Esophagus muscularis mucosa (tissue), 4 donors: ENCODE results near the gene MAPKAPK5. TPM values are rescaled to one million over a fixed set of nuclear protein-coding genes. Genes with fewer than 3 reads are reported as not detected.

Experiments
- DNase-seq: peaks from one replicate; pipeline ENCODE4 v3.0.0-alpha.2; 2017; ENCODE audit errors: extremely low spot score
- H3K27ac ChIP-seq, 4 donors: fragments of 200-600 bp; sonication (generic); replicated peaks in 1 of 4; 1 replicate in 3 of 4; 2 replicates in 1 of 4; pipeline ENCODE4 v1.5.1; 2016 to 2019; ENCODE audit warnings: mild to moderate bottlenecking in 1 of 4
- H3K27me3 ChIP-seq, 4 donors: fragments of 200-600 bp; sonication (generic); one replicate each; pipeline versions ENCODE4 v1.5.1 to v1.6.0; 2016 to 2019
- H3K36me3 ChIP-seq, 4 donors: fragments of 200-600 bp; sonication (generic); one replicate each; pipeline ENCODE4 v1.5.1; 2016 to 2019
- H3K4me1 ChIP-seq, 4 donors: fragments of 200-600 bp; sonication (generic); one replicate each; pipeline ENCODE4 v1.5.1; 2016 to 2019
- H3K4me3 ChIP-seq, 4 donors: fragments of 200-600 bp; sonication (generic); 1 replicate in 2 of 4; 2 replicates in 2 of 4; pipeline ENCODE4 v1.5.1; 2016 to 2019; ENCODE audit warnings: mild to moderate bottlenecking in 4 of 4, moderate library complexity in 1 of 4
- H3K9me3 ChIP-seq, 4 donors: fragments of 200-600 bp; sonication (generic); 1 replicate in 3 of 4; 2 replicates in 1 of 4; pipeline ENCODE4 v1.5.1; 2016 to 2019
- EP300 ChIP-seq: sonication (generic); formaldehyde crosslinking; IDR thresholded peaks from one replicate; pipeline ENCODE4 v1.6.1; 2017; ENCODE audit warnings: antibody characterized with exemption
- POLR2A ChIP-seq: fragments of 450-650 bp; IDR thresholded peaks from one replicate; pipeline ENCODE4 v1.6.1; 2017; ENCODE audit warnings: antibody characterized with exemption, moderate library complexity, mild to moderate bottlenecking, low read depth
- POLR2AphosphoS5 ChIP-seq, 2 donors: sonication (generic); formaldehyde crosslinking; IDR thresholded peaks; one replicate each; pipeline ENCODE4 v1.6.1; 2017; ENCODE audit warnings: antibody characterized with exemption in 2 of 2
- WGBS: methylation state at CpG from one replicate; pipeline ENCODE4 v1.1.5; 2018; 5-methylcytosine and 5-hydroxymethylcytosine counted together
- intact Hi-C: fragments of 100-400 bp; cut with DNase I; formaldehyde crosslinking; loops from one replicate; pipeline ENCODE4 v1.15.1; 2023
- total RNA-seq, 4 donors: library from RNA; depleted of rRNA; stranded (reverse); fragments of >200 nt; gene quantifications; one replicate each; pipeline versions ENCODE4 v1.1.0 to v1.2.1, GENCODE V29; 2016
- TF ChIP-seq, protein P1 (sequence below), 3 experiments: fragments of 200-600 bp in 2 of 3; fragments of 450-650 bp in 1 of 3; sonication (generic) in 2 of 3; IDR thresholded peaks; one replicate each; pipeline ENCODE4 v1.5.1; 2017 to 2019; ENCODE audit warnings: antibody characterized with exemption in 3 of 3, mild to moderate bottlenecking in 2 of 3, moderate library complexity in 1 of 3

Gene MAPKAPK5
- total RNA-seq, 4 donors from 2014 or later, result 30.3 to 43.7 (median 34.1) TPM

DNA sequence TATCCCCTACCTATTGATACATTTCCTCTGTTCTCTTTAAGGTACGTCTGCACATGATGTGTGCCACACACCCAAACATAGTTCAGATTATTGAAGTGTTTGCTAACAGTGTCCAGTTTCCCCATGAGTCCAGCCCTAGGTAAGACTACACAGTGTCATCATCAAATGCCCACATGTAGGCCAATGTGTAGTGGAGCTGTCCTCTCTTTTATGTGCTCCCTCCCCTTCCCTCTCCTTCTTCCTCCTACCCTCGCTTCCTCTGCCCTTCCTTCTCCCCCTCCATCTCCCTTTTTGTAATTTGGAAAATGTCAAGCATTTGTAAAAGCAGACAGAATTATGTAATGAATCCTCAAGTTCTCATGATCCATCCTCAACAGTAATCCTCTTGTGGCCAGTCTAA is 25.5 kb downstream of the MAPKAPK5 start:
- Histone ChIP-seq H3K4me3 (no peak overlapping the region), H3K4me1 (no peaks in the 10 kb centered on the region), H3K9me3 (no peaks in the 10 kb centered on the region), H3K36me3 (peaks cover 49 to 75% (median 72%) of the 10 kb centered on the region in 4 donors), H3K27me3 (no peaks in the 10 kb centered on the region), H3K27ac (no peak overlapping the region)
- intact Hi-C loops, result no loop called here
- TF ChIP-seq, protein P1, sequence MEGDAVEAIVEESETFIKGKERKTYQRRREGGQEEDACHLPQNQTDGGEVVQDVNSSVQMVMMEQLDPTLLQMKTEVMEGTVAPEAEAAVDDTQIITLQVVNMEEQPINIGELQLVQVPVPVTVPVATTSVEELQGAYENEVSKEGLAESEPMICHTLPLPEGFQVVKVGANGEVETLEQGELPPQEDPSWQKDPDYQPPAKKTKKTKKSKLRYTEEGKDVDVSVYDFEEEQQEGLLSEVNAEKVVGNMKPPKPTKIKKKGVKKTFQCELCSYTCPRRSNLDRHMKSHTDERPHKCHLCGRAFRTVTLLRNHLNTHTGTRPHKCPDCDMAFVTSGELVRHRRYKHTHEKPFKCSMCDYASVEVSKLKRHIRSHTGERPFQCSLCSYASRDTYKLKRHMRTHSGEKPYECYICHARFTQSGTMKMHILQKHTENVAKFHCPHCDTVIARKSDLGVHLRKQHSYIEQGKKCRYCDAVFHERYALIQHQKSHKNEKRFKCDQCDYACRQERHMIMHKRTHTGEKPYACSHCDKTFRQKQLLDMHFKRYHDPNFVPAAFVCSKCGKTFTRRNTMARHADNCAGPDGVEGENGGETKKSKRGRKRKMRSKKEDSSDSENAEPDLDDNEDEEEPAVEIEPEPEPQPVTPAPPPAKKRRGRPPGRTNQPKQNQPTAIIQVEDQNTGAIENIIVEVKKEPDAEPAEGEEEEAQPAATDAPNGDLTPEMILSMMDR (IDR thresholded peaks at IDR 0.05), result no peak
- TF ChIP-seq POLR2A (no peak), EP300 (no peak), POLR2AphosphoS5 (IDR thresholded peaks at IDR 0.05) (no peak)
- WGBS, result 89% methylated on average over 2 of the region's 2 CpGs
- DNase-seq, result no peak

- Histone ChIP-seq H3K36me3 (peaks cover 61 to 89% (median 83%) of the 10 kb centered on the region in 4 donors), H3K9me3 (no peaks in the 10 kb centered on the region), H3K4me3 (no peak overlapping the region), H3K4me1 (no peaks in the 10 kb centered on the region), H3K27me3 (no peaks in the 10 kb centered on the region), H3K27ac (no peak overlapping the region)
- TF ChIP-seq POLR2A, result no peak
- 81% methylated on average over 2 of the region's 2 CpGs for WGBS
- DNase-seq, result no peak
- intact Hi-C loops, result no loop called here
These were observed 26.9 kb downstream of the MAPKAPK5 start for GRCh38 chr12:111868676-111869588.

DNA sequence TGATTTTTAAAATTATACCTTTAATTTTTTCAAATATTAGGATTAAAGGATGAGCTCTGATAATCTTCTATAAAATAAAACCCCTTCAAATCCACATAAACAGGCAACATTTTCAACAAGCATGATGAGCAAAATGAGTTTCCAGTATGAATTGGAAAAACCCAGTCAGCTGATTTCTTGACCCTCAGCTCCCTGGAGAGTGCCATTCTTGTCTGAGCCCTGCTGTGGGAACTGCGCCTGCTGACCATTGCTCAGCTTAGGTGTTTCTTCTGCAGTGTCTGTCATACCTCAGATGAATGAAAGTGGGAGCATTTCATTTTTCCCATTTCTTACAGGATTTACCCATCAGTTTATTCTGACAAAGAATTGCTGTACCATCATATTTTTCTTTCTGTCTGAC is 27.6 kb downstream of the MAPKAPK5 start:
- Histone ChIP-seq H3K4me1 (no peaks in the 10 kb centered on the region), H3K4me3 (no peak overlapping the region), H3K27ac (no peak overlapping the region), H3K27me3 (no peaks in the 10 kb centered on the region), H3K9me3 (no peaks in the 10 kb centered on the region), H3K36me3 (peaks cover 64 to 95% (median 84%) of the 10 kb centered on the region in 4 donors)
- TF ChIP-seq POLR2A (no peak), EP300 (no peak), POLR2AphosphoS5 (IDR thresholded peaks at IDR 0.05) (no peak)
- TF ChIP-seq, protein P1 (IDR thresholded peaks at IDR 0.05), result no peak
- DNase-seq, result no peak
- 94% methylated on average over 1 of the region's 1 CpG for WGBS
- intact Hi-C loops, result no loop called here

DNA sequence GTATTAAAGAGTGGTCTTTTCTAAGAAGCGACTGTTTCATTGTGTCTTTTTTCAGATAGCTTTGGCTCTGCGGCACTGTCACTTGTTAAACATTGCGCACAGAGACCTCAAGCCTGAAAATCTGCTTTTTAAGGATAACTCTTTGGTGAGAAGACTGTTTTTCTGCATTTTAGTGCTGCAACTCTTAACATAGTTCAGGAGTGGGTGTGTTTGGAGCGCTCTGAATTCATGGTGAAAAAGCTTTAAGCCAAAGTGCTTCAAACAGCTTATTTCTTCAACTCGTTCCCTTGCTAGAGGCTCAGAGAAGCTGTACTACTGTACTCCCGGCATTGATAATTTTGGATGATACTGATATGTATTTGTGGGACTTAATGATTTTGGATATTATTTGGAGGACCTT is 28.2 kb downstream of the MAPKAPK5 start:
- Histone ChIP-seq H3K36me3 (peaks cover 64 to 99% (median 83%) of the 10 kb centered on the region in 4 donors), H3K9me3 (no peaks in the 10 kb centered on the region), H3K27ac (no peak overlapping the region), H3K4me3 (no peak overlapping the region), H3K4me1 (no peaks in the 10 kb centered on the region), H3K27me3 (no peaks in the 10 kb centered on the region)
- intact Hi-C loops, result no loop called here
- no peak for DNase-seq
- TF ChIP-seq POLR2A (no peak), EP300 (no peak), POLR2AphosphoS5 (IDR thresholded peaks at IDR 0.05) (no peak)
- TF ChIP-seq, protein P1 (IDR thresholded peaks at IDR 0.05), result no peak
- 95% methylated on average over 6 of the region's 6 CpGs for WGBS

- TF ChIP-seq POLR2AphosphoS5 (IDR thresholded peaks at IDR 0.05) (no peak), POLR2A (no peak), EP300 (no peak)
- no peak overlapping the region for H3K27ac ChIP-seq
- peaks cover 64 to 99% (median 83%) of the 10 kb centered on the region in 4 donors for H3K36me3 ChIP-seq
- H3K9me3 ChIP-seq, result no peaks in the 10 kb centered on the region
- H3K27me3 ChIP-seq, result no peaks in the 10 kb centered on the region
- no peak for DNase-seq
- intact Hi-C loops, result no loop called here
- H3K4me1 ChIP-seq, result no peaks in the 10 kb centered on the region
- no peak overlapping the region for H3K4me3 ChIP-seq
- 91% methylated on average over 2 of the region's 2 CpGs for WGBS
These were observed 28.7 kb downstream of the MAPKAPK5 start for GRCh38 chr12:111870706-111871105.
